LNCAP (cell line): ENCODE data around the gene SELENOP.

ENCODE experiments used
- CTCF ChIP-seq: fragments of 450-650 bp; IDR thresholded peaks from 2 replicates; pipeline ENCODE4 v1.5.1; 2017; ENCODE audit warnings: mild to moderate bottlenecking

Gene SELENOP

GRCh38 chr5:42837601-42838000 is 25.9 kb upstream of the SELENOP start:
- no peak for TF ChIP-seq CTCF

GRCh38 chr5:42836070-42836769 is 24.5 kb upstream of the SELENOP start:
- TF ChIP-seq CTCF: no peak

GRCh38 chr5:42832060-42832459 is 20.4 kb upstream of the SELENOP start:
- TF ChIP-seq CTCF: no peak

- no peak for TF ChIP-seq CTCF
Observed at GRCh38 chr5:42830924-42831323, 19.2 kb upstream of the SELENOP start.

GRCh38 chr5:42828671-42829070 is 17.0 kb upstream of the SELENOP start:
- no peak for TF ChIP-seq CTCF

- TF ChIP-seq CTCF: no peak
Observed at GRCh38 chr5:42826757-42827515, 15.2 kb upstream of the SELENOP start.

- no peak for TF ChIP-seq CTCF
Observed at GRCh38 chr5:42825422-42826148, 13.9 kb upstream of the SELENOP start.
